ENCODE data around the gene NUDT17. TPM values are rescaled to one million over a fixed set of nuclear protein-coding genes. Genes with fewer than 3 reads are reported as not detected.

Gene NUDT17
- polyA plus RNA-seq, 1 of the 3 experiments (the other 2 are of a cell fraction), result 8.1 TPM

DNA sequence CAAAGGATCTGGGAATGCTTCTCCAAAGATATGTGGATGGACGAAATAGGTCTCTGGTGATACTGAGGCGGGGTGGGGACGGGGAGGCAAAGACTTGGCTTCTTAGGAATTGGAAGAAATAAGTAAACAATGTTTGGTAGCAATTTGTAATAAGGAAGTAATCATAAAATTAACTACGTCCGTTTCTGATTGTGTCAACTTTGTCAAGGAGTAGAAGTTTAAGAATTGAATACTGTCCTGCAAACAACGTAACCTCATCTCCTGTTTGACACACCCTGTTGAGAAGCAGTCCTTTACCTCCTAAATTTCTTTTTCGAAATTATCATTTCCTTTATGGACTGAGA is 21.0 kb upstream of the NUDT17 start:
- Histone ChIP-seq H3K4me1 (ENCODE audit: control insufficient read depth in 1 of 2, insufficient read depth in 2 of 2, low read depth in 1 of 2, low read length in 1 of 2) (peaks cover 0 to 12% of the 10 kb centered on the region in 2 experiments; a peak in 2 of 4 replicates), H3F3A (replicated peaks; ENCODE audit: insufficient read depth) (peaks cover 14% of the 10 kb centered on the region), H4K20me1 (ENCODE audit: insufficient read depth) (no peaks in the 10 kb centered on the region), H3K9ac (peak overlapping the region; percentile 87), H3K27ac (ENCODE audit: low read depth in 2 of 2, low read length in 1 of 2) (peak overlapping the region; percentile 92 to 98), H3K4me2 (peak overlapping the region; percentile 74), H3K9me2 (no peaks in the 10 kb centered on the region), H3K4me3 (ENCODE audit: low read depth in 2 of 2, low read length in 1 of 2) (peak overlapping the region; percentile 90 to 99), H3K9me3 (no peaks in the 10 kb centered on the region), H2AFZ (ENCODE audit: low read depth) (peak overlapping the region; percentile 90), H3K36me3 (replicated peaks in 1 of 2; ENCODE audit: control insufficient read depth in 1 of 2, insufficient read depth in 2 of 2, low read length in 1 of 2) (peaks cover 24 to 37% of the 10 kb centered on the region in 2 experiments), H3K27me3 (ENCODE audit: insufficient read depth) (no peaks in the 10 kb centered on the region), H3K79me2 (ENCODE audit: insufficient read depth) (peaks cover 56% of the 10 kb centered on the region)
- peak; percentile 11 for DNase-seq
- CTCF ChIA-PET, result interaction anchor here (1.4 to 10.4 kb wide), 4 partner anchors 21 to 183 kb away, joined by 3 to 121 read pairs (median 4); partner anchors contain the start of genes ITGA10 and NUDT17
- TF ChIP-seq RCOR1 (IDR thresholded peaks at IDR 0.05; ENCODE audit: low read length) (no peak), EP300 (IDR thresholded peaks at IDR 0.05; ENCODE audit: borderline replicate concordance in 1 of 2, low read depth in 1 of 2, low read length in 1 of 2) (no peak), MXI1 (IDR thresholded peaks at IDR 0.05; ENCODE audit: low read depth, low read length) (no peak), FOSL2 (IDR thresholded peaks at IDR 0.05; ENCODE audit: borderline replicate concordance, low read depth) (no peak), GABPA (IDR thresholded peaks at IDR 0.05; ENCODE audit: low read depth) (no peak), CHD2 (IDR thresholded peaks at IDR 0.05; ENCODE audit: low read length, partially characterized antibody) (no peak), EZH2phosphoT487 (IDR thresholded peaks at IDR 0.05; ENCODE audit: borderline replicate concordance, low read depth) (no peak), YY1 (IDR thresholded peaks at IDR 0.05; ENCODE audit: low read depth) (no peak), FOXM1 (IDR thresholded peaks at IDR 0.05; ENCODE audit: low read depth) (no peak), SIN3A (IDR thresholded peaks at IDR 0.05; ENCODE audit: borderline replicate concordance, low read depth, low read length) (no peak), JUND (IDR thresholded peaks at IDR 0.05) (no peak), NFIC (IDR thresholded peaks at IDR 0.05; ENCODE audit: borderline replicate concordance) (no peak), SMC3 (IDR thresholded peaks at IDR 0.05; ENCODE audit: low read depth, low read length) (no peak)
- TF ChIP-seq, protein P1, sequence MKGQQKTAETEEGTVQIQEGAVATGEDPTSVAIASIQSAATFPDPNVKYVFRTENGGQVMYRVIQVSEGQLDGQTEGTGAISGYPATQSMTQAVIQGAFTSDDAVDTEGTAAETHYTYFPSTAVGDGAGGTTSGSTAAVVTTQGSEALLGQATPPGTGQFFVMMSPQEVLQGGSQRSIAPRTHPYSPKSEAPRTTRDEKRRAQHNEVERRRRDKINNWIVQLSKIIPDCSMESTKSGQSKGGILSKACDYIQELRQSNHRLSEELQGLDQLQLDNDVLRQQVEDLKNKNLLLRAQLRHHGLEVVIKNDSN (IDR thresholded peaks at IDR 0.05; ENCODE audit: borderline replicate concordance, low read depth), result no peak
- POLR2A ChIA-PET, result interaction anchor here (1.1 to 1.4 kb wide), 3 partner anchors 21 to 103 kb away, joined by 3 to 12 read pairs (median 3); partner anchors contain the start of genes NUDT17, PIAS3 and RBM8A
- WGBS (ENCODE audit: low lambda C conversion rate), result 3% methylated on average over 7 of the region's 7 CpGs

DNA sequence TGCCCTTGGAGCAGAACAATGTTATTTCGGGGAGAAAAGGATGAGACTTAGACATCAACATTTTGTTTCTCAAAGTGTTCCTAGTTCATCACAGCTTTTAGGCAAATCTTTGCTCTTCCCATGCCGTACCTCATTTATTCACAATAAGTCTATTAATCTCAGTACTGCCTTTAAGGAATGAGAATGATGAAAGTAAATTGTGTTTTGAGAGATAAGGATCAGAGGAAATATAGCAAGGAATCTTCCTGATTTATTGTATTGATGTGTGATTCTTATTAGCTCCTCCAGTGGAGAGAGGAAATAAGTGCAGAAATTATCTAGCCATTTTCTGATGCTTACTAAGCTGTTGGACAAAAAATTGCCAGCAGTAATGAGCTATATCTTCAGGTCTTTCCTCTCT is 19.4 kb upstream of the NUDT17 start:
- CTCF ChIA-PET, result interaction anchor here (0.8 to 10.4 kb wide), 7 partner anchors 19 to 181 kb away, joined by 3 to 121 read pairs (median 4); partner anchors contain the start of genes ITGA10 and NUDT17
- whole genome bisulfite sequencing (ENCODE audit: low lambda C conversion rate), result 69% methylated on average over 2 of the region's 2 CpGs

More for the DNA sequence above, 19.4 kb upstream of the NUDT17 start:
- Histone ChIP-seq H4K20me1 (ENCODE audit: insufficient read depth) (no peaks in the 10 kb centered on the region), H3K9ac (no peak overlapping the region; the same call in 1 of the 2 replicates), H3K27me3 (ENCODE audit: insufficient read depth) (no peaks in the 10 kb centered on the region), H3F3A (replicated peaks; ENCODE audit: insufficient read depth) (peaks cover 14% of the 10 kb centered on the region), H3K36me3 (replicated peaks in 1 of 2; ENCODE audit: control insufficient read depth in 1 of 2, insufficient read depth in 2 of 2, low read length in 1 of 2) (peaks cover 39 to 45% of the 10 kb centered on the region in 2 experiments), H3K4me3 (ENCODE audit: low read depth in 2 of 2, low read length in 1 of 2) (peak overlapping the region; percentile 90 to 99; a peak in 2 of 4 replicates), H3K4me1 (ENCODE audit: control insufficient read depth in 1 of 2, insufficient read depth in 2 of 2, low read depth in 1 of 2, low read length in 1 of 2) (peaks cover 0 to 12% of the 10 kb centered on the region in 2 experiments; a peak in 2 of 4 replicates), H3K4me2 (peak overlapping the region; percentile 74), H3K79me2 (ENCODE audit: insufficient read depth) (peaks cover 47% of the 10 kb centered on the region), H2AFZ (ENCODE audit: low read depth) (no peak overlapping the region), H3K27ac (ENCODE audit: low read depth in 2 of 2, low read length in 1 of 2) (peak overlapping the region; percentile 28 to 92; a peak in 3 of 4 replicates), H3K9me3 (no peaks in the 10 kb centered on the region), H3K9me2 (no peaks in the 10 kb centered on the region)
- DNase-seq, result no peak
- POLR2A ChIA-PET, result interaction anchor here (1.7 kb wide), 1 partner anchor 32 kb away, joined by 4 read pairs; no protein-coding TSS in a partner anchor
- TF ChIP-seq, protein P2, sequence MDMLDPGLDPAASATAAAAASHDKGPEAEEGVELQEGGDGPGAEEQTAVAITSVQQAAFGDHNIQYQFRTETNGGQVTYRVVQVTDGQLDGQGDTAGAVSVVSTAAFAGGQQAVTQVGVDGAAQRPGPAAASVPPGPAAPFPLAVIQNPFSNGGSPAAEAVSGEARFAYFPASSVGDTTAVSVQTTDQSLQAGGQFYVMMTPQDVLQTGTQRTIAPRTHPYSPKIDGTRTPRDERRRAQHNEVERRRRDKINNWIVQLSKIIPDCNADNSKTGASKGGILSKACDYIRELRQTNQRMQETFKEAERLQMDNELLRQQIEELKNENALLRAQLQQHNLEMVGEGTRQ (IDR thresholded peaks at IDR 0.05; ENCODE audit: borderline replicate concordance, low read depth, low read length), result no peak
- TF ChIP-seq RFX5 (IDR thresholded peaks at IDR 0.05; ENCODE audit: low read length), result no peak
- no peak for TF ChIP-seq RCOR1 (IDR thresholded peaks at IDR 0.05; ENCODE audit: low read length)
- TF ChIP-seq, protein P3, sequence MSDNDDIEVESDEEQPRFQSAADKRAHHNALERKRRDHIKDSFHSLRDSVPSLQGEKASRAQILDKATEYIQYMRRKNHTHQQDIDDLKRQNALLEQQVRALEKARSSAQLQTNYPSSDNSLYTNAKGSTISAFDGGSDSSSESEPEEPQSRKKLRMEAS (IDR thresholded peaks at IDR 0.05; ENCODE audit: low read depth), result no peak
- TF ChIP-seq, protein P4, sequence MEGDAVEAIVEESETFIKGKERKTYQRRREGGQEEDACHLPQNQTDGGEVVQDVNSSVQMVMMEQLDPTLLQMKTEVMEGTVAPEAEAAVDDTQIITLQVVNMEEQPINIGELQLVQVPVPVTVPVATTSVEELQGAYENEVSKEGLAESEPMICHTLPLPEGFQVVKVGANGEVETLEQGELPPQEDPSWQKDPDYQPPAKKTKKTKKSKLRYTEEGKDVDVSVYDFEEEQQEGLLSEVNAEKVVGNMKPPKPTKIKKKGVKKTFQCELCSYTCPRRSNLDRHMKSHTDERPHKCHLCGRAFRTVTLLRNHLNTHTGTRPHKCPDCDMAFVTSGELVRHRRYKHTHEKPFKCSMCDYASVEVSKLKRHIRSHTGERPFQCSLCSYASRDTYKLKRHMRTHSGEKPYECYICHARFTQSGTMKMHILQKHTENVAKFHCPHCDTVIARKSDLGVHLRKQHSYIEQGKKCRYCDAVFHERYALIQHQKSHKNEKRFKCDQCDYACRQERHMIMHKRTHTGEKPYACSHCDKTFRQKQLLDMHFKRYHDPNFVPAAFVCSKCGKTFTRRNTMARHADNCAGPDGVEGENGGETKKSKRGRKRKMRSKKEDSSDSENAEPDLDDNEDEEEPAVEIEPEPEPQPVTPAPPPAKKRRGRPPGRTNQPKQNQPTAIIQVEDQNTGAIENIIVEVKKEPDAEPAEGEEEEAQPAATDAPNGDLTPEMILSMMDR (IDR thresholded peaks at IDR 0.05), result peak; percentile 47
- TF ChIP-seq, protein P5, sequence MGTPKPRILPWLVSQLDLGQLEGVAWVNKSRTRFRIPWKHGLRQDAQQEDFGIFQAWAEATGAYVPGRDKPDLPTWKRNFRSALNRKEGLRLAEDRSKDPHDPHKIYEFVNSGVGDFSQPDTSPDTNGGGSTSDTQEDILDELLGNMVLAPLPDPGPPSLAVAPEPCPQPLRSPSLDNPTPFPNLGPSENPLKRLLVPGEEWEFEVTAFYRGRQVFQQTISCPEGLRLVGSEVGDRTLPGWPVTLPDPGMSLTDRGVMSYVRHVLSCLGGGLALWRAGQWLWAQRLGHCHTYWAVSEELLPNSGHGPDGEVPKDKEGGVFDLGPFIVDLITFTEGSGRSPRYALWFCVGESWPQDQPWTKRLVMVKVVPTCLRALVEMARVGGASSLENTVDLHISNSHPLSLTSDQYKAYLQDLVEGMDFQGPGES (IDR thresholded peaks at IDR 0.05; ENCODE audit: low read depth, low read length), result no peak
